ENCODE data around the gene SYNJ1.
"Not testable (repeated sequence)": the region's sequence is repeated elsewhere in the genome, so short reads cannot be mapped to it uniquely, and the experiment has no call there.

Gene SYNJ1

DNA sequence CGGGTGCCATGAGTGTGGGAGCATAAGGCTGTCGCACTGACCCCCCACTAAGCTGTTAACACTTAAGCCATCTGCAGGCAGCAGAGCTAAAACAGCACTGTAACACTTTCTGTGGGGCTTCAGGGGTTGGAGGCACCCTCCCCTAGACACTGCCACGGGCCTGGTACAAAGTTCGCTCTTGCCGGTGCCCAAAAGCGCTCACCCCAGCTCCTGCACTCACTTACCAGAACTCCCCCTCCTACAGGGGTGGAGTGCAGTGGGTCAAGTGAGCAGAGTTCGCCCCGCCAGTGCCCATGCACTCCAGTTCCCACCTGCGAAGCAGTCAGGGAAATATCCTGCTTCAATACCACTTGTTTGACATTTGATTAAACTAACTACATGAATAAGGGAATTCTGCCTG is 69.3 kb downstream of the SYNJ1 start:
- no peak for TF ChIP-seq CTCF (conservative IDR thresholded peaks at IDR 0.05; ENCODE audit: low read depth, low read length)
- no peak overlapping the region for H3K4me3 ChIP-seq (ENCODE audit: low read length)
- no peak for DNase-seq (ENCODE audit: low read depth)

DNA sequence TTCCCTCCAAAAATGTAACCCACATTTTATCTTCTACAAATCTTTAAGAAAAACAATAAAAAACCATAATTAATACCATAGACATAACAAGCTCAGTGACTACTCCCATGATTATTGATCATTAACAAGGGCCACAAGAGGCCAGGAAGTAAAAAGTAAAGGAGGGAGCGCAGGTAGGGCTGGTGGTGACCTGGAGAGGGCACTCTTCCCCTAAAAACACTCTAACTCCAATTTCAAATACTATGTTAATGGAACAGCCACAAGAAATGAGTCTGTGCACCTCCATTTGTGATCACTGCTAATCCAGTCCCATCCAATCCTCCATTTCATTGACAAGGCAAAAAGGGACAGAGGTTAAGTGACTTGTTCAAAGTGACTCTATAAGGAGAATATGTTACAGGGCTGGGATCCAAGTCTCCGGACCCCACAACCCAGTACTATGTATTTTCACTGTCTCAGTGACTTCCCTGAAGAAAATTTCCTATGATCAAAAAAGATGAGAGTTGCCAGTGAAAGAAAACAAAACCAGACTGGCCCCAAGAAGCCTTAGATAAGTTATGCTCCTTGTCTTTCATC is 74.4 kb downstream of the SYNJ1 start:
- DNase-seq (ENCODE audit: low read depth), result no peak
- TF ChIP-seq CTCF (conservative IDR thresholded peaks at IDR 0.05; ENCODE audit: low read depth, low read length), result peak; percentile 70
- no peak overlapping the region for H3K4me3 ChIP-seq (ENCODE audit: low read length)

- TF ChIP-seq CTCF (conservative IDR thresholded peaks at IDR 0.05; ENCODE audit: low read depth, low read length), result no peak
- no peak overlapping the region for H3K4me3 ChIP-seq (ENCODE audit: low read length)
- no peak for DNase-seq (ENCODE audit: low read depth)
Measured at GRCh38 chr21:32648165-32648564, 79.6 kb downstream of the SYNJ1 start.

GRCh38 chr21:32645261-32646182 is 82.3 kb downstream of the SYNJ1 start:
- TF ChIP-seq CTCF (conservative IDR thresholded peaks at IDR 0.05; ENCODE audit: low read depth, low read length), result no peak
- H3K4me3 ChIP-seq (ENCODE audit: low read length), result no peak overlapping the region
- no peak for DNase-seq (ENCODE audit: low read depth)

DNA sequence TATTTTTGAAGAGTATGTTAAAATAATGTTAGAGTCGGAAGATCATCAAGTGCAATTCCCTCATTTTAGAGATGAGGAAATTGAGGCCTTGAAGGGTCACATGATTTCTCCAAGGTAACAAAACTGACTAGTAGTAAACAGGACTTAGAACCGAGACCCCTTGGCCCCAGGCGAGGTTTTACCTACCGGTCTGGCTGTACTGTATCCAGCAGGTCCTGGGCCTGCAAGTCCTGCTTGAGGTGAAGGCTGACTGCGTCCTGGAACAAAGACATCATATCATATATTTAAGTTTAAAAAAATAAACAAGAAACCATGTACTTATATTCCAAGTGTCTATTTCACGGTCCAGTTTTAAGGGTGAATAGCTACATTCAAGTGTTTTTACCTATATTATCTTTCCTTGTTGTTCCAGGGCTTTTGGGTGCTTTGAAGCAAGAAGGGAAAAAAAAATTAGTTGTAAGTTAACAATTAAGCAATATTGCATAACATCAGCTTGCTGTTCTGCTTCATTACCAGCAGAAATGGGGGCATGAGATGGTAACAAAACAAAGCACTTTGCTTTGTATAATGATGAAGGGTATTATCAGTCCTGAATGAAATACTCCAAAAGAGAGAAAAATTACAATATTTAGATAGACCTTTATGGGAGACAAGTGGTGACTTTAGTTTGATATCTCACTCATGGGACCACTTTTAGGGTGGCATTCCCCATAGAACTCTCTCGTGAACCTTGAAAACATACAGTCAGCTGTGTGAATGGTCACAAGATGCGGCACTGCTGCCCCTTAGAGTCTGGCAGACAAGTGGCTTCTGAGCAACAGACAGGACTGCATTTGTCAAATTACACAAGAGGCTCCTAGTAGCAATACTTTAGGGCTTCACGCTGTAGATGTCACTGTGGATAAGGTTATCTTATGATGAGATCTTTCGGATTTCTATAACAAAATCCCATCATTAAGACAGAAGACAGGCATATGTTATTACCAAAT is 85.8 kb downstream of the SYNJ1 start:
- no peak overlapping the region for H3K4me3 ChIP-seq (ENCODE audit: low read length)
- TF ChIP-seq CTCF (conservative IDR thresholded peaks at IDR 0.05; ENCODE audit: low read depth, low read length), result no peak
- no peak for DNase-seq (ENCODE audit: low read depth)

DNA sequence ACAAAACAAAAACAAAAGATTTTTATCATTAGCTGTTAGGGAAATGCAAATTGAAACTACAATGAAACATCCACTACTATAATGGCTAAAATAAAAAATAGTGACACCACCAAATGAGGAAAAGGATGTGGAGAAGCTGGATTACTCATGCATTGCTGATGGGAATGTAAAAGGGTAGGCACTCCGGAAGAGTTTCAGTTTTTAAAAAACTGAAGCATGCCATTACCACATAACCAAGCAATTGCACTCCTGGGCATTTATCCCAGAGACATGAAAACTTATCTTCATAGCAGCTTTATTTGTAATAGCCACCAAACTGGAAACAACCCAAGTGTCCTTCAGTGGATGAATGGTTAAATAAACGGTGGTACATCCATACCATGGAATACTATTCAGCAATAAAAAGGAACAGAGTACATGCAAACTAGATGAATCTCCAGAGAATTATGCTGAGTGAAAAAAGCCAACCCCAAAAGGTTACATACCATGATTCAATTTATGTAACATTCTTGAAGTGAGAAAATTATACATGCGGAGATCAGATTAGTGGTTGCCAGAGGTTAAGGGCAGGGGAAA is 101.1 kb downstream of the SYNJ1 start:
- no peak overlapping the region for H3K4me3 ChIP-seq (ENCODE audit: low read length)
- TF ChIP-seq CTCF (conservative IDR thresholded peaks at IDR 0.05; ENCODE audit: low read depth, low read length), result no peak
- DNase-seq (ENCODE audit: low read depth), result no peak

DNA sequence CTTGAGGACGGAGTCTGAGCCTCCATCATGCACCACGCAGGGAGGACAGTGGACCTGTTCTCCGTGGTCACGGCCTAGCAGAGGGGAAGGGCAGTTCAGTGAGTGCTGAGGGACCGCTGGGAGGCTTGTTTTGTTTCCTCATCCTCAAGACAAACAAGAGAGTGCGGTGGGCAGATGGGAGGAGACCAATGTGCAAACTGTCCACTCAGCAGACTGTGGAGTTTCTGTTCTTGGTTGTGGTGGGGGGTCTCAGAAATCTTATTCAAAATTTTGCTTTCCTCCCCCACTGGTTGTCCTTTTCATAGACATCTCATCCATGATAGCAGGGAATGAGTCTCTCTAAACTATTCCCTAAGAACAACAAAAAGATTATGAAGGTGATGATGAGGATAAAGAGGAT is 109.6 kb downstream of the SYNJ1 start:
- H3K4me3 ChIP-seq (ENCODE audit: low read length); DNase-seq (ENCODE audit: low read depth): not testable (repeated sequence)
